Fibroblast of skin of right quadriceps (primary cell): Measurements from ENCODE around the gene CCT7.
"Not testable (repeated sequence)": the region's sequence is repeated elsewhere in the genome, so short reads cannot be mapped to it uniquely, and the experiment has no call there.

Experiments used
- DNase-seq: peaks from one replicate; pipeline ENCODE4 v3.0.0-alpha.2; 2013

CCT7 gene

DNA sequence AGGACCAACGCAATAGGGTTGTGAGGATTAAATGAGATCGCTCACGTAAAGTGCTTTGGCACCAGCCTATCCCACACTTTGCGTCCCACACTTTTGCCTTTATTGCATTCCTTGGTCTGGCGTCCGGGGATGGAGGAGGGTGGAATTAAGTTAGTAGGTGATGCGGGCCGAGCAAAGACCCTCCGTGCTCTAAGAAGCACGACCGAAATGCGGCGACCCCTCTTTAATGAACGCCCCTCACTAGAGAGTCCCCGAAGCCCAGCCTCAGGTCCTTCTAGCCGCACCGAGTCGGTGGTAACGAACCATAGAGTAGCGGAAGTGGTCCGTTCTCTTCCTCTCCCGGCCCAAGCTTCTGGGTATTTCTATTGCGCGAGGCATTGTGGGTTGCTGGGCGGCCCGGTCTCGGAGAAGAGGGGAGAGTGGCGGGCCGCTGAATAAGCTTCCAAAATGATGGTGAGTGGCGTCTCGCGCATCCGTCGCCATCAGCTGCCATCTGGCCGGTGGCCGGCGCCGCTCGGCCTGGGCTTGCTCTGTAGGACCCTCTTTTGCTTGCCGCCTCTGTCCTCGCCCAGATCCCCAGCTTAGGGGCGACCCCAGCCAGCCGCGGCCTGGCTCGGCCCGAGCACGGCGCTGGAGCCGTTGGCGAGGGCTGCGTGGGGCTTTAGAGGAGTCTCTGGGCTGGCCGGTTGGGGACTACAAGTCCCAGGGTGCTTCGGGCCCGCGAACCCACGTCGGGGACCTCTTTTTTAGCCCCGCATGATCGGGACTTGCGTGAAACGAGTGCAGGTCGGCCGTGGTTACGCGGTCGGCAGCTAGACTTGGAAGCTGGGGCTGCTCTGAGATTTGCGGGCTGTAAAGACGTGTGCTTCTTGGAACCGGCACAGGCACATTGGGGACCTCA, at the start of gene CCT7:
CCT7 (plus strand) TSS at position 377 of the 901 bp plus-strand sequence; CDS start at position 448, 71 bp downstream.
- peak; percentile 90 for DNase-seq

DNA sequence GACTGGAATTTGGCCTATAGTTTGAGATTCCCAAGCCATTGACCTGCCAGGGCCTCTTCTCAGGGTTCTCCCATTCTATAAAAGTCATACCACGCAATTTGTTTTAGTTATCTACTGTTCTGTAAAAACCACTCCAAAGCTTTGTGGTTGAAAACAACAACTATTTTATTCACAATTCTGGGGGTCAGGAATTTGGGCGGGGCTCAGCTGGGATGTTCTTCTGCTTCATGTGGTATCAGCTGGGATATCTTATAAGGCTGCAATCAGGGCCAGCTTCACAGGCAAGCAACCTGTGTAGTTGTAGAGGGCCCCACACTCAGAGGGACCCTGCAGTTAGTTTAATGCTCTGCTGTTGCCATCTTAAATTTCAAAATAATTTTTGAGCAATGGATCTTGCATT, 48.1 kb upstream of the CCT7 start:
- DNase-seq, result no peak

DNA sequence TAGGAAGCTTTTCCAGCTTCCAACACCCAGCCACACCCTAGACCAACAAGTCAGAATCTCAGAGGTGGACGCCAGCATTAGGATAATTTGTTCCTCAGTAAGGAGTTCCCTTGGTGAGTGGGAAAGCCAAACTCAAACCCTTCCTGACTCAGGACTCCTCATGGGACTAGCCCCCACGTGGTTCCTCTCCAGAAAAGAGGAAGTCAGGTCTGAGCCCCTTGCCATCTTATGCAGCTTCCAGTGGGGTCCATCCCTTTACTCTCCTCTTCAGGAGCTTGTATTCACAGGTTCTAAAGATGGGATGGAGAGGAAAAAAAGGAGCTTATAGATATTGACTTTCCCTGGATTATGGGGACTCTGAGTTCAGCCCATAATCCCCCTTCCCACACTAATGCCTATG, 46.6 kb upstream of the CCT7 start:
- DNase-seq, result no peak

DNA sequence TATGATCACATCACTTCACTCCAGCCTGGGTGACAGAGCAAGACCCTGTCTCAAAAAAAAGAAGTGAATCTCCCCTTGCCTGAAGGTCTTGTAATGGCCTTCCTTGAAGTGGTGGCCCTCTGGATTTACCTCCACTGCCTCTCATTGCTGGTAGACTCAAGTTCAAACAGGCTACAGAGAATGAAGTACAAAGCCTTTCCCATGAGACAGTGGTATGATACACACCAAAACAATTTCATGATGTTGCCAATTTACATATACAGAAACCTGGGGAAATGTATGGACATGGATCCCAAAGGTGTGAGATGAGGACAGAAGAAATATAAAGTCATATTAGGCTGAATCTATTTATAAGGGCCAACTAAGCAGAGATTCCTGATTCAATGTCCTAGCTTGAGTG, 36.5 kb upstream of the CCT7 start:
- DNase-seq, result no peak

DNA sequence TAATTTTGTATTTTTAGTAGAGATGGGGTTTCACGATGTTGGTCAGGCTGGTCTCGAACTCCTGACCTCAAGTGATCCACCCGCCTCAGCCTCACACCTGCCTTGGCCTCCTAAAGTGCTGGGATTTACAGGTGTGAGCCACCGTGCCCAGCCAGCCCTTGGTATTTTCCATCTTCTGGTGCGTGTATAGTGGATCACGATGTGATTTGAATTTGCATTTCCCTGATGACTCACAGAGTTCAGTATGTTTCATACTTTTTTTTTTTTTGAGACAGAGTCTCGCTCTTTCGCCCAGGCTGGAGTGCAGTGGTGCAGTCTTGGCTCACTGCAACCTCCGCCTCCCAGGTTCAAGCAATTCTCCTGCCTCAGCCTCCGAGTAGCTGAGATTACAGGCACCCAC, 33.8 kb upstream of the CCT7 start:
- not testable (repeated sequence) for DNase-seq

DNA sequence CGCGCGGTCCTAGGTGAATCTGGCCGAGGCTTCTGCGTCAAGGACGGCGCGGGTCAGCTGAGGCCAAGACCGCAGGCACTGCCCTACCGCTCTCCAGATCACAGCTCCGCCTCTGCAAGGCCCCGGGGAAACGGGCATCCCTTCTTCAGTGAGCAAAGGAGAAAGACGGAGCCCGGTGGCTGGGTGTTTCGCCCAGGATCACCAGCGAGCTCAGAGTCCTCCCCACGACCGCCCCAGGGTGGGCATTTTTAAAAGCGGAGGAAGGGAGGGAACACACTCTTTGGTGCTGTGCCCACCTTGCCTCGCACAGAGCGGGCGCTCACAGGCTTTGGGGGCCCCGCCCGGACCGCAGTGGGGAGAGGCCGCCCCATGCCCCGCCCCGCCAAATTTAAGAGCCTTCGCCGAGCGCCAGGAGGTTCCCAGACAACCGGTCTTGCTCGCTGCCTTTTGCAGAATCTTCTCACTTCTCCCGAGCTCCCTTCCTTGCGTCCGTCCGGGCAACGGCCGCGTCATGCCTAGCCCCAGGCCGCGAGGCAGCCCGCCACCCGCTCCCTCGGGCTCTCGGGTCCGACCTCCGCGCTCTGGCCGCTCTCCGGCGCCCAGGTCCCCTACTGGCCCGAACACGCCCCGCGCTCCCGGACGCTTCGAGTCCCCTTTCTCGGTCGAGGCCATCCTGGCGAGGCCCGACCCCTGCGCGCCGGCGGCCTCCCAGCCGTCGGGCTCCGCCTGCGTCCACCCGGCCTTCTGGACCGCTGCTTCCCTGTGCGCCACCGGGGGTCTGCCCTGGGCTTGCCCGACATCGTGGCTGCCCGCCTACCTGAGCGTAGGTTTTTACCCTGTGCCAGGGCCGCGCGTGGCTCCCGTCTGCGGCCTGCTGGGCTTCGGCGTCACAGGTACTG, 31.7 kb upstream of the CCT7 start, which contains the start of gene NOTO:
NOTO (plus strand) TSS at position 419 of the 899 bp plus-strand sequence; CDS start at position 512, 93 bp downstream.
- DNase-seq, result no peak

DNA sequence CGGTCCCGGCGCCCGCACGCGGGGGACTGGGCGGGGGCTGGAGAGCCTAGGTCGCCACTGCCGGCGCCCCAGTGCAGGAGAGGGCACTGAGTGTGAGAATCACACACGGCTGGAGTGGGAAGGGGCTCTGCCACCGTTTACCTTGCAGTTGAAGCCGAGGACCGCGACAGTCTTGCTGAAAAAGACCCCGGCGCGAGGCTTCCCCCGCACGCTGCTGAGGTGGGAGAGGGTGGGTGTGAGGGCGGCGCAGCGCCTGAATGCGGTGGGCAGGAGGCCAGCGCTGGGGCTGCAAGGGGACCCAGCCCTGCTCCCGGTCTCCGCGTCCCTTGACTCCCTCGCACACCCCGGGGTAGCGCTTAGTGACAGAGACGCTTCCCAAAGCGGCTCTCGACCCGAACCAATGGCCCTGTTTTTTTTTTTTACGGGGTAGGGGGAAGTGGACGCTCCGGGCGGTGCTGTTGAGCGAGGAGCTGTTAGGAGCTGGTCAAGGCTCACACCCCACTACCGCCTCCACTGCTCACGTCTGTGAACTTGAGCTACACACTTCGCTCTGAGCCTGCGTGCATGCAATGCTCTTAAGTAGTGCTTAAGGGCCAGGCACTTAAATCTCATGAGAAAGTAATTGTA, 30.9 kb upstream of the CCT7 start:
- no peak for DNase-seq

DNA sequence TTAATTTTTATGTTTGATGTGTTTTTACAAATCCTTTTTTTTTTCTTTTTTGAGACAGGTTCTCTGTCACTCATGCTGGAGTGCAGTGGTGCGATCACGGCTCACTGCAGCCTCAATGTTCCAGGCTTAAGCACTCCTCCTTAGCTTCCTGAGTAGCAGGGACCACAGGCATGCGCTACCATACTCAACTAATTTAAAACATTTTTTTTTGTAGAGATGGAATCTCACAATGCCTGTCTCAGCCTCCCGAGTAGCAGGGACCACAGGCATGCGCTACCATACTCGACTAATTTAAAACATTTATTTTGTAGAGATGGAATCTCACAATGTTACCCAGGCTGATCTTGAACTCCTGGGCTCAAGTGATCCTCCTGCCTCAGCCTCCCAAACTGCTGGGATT, 28.5 kb upstream of the CCT7 start:
- peak; percentile 62 for DNase-seq

DNA sequence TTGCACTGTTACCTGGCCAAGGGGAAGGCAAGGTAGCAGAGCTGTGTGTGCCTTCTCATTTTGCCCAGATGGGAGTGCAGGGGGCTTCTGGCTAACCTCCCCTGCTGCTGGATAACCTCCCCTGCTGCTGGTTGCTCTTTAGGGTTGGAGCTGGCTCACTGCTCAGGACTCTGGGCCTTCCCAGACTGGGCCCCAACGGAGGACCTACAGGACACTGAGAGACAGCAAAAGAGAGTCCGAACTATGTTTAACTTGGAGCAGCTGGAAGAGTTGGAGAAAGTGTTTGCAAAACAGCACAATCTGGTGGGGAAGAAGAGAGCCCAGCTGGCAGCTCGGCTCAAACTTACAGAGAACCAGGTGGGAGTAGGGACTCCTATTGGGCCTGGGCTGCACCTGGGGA, 25.9 kb upstream of the CCT7 start:
- DNase-seq, result no peak

DNA sequence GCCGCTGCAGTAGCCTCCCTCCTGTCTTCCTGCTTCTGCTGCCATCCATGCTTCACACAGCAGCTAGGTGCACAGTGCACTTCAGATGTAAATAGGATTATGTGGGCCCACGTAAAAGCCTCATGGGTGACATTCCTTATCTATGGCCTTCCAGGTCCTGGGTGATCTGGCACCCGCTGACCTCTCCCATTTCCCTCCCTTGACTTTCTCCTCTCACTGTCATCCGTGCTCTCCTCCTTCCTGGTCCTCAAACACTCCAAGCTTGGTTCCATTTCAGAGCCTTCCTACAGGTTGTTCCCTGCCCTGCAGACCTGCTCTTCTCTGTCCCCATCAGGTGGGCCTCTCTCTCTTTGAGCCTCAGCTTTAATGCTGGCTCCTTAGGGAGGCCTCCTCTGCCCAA, 24.1 kb upstream of the CCT7 start:
- DNase-seq, result no peak

DNA sequence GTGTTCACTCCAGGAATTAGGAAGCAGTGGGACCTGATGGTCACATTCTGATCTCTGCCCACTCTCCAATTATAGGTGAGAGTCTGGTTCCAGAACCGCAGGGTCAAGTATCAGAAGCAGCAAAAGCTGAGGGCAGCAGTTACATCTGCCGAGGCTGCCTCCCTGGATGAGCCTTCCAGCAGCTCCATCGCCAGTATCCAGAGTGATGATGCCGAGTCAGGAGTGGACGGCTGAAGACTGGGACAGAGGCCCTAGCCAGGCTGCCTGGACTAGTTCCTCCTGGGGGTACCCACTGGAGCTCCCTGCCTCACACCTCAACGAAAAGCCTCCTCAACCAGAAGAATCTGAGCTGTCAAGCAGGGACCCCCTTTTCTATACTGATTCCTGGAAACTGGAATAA, 23.4 kb upstream of the CCT7 start:
- no peak for DNase-seq

DNA sequence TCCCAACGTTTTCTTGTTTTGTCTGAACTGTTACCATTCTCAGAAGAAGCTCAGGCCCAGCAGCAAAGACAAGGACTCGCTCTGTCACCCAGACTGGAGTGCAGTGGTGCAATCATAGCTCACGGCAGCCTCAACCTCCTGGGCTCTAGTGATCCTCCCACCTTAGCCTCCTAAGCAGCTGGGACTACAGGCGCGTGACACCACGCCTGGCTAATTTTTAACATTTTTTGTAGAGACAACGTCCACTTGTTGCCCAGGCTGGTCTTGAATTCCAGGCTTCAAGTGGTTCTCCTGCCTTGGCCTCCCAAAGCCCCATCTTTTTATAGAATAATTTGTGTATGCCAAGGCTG, 22.0 kb upstream of the CCT7 start:
- no peak for DNase-seq

DNA sequence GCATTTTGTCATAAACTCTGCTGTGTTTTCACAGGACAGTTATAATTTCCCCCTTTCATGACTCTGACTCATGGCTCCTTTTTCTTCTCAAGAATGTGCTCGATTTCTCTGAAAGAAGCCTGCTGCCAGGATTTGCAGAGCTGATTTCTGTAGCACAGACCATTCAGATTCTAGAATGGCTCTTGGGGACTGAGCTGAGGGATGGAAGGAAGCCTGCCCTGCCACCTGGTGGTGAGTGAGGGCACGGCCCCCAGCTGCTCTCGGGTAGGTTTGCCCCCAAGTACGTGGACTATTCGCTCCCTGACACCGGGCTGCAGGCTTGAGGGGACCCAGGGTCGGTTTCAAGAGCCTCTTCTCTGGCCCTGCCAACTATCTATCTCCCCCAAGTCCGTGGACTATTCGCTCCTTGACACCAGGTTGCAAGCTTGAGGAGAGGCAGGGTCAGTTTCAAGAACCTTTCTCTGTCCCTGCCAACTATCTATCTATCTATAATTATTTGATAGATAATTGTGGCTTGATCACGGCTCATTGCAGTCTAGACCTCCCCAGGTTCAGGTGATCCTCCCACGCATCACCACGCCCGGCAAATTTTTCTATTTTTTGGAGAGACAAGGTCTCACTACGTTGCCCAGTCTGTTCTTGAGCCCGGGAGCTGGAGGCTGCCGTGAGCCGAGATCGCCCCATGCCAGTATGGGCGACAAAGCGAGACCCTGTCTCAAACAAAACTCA, 21.5 kb upstream of the CCT7 start:
- DNase-seq, result peak; percentile 80

DNA sequence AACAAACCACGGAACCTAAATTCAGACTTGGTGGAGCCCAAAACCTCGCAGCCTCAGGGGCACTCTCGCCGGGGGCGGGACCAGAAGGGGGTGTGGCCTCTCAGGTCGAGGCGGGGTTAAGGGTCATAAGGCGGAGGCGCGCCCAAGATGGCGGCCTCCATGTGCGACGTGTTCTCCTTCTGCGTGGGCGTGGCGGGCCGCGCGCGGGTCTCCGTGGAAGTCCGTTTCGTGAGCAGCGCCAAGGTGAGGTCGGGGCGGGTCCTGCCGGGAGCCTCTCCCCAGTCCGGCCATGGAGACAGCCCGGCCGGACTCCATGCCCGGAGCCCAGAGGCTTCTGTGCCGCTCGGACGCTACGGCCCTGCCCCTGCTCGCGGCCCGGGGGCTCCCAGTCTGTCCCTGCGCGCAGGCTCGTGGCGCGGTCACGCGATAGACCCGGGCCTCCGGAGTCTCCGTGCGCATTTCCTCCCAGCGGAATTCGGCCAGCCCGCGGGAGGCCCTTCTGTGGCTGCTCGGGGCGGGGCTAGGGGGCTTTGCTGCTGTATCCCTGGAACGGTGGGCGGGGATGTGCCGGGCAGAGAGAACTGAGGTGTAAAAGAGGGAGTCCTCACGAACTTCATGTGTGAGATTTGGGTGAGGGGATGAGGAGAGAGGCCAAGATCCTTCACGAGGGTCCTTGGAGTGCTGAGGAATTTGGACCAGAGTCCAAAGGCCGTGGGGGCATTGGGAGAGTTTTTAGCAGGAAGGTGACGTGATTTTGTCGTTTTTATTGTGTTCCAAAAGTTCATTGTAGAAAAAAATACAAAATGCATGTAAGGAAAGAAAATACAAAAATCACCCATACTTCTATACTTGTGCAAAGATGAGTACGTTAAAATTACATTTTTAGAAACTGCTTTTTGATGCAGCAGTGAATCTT, 19.7 kb upstream of the CCT7 start, which contains the start of gene SMYD5:
SMYD5 (plus strand) TSS at position 126 of the 916 bp plus-strand sequence; CDS start at position 148, 22 bp downstream.
- peak; percentile 76 for DNase-seq

DNA sequence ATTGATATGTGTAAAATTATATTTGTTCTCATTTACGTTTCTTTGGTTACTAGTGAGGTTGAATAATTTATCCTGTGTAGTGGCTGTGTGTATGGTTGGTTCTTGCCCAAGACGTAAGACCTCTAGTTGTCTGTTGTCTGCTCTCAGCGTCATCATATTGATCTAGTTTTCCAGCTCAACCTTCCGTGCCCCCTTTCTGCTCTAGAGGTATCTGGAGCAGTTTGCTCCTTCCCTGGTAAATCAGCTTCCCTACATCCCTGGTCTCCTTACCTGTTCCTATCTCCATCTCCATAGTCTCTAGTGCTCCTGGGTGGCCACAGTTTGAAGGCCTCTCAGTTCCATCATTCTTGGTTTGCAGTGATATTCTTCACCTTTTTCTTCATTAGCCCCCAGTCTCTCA, 18.9 kb upstream of the CCT7 start:
- no peak for DNase-seq

DNA sequence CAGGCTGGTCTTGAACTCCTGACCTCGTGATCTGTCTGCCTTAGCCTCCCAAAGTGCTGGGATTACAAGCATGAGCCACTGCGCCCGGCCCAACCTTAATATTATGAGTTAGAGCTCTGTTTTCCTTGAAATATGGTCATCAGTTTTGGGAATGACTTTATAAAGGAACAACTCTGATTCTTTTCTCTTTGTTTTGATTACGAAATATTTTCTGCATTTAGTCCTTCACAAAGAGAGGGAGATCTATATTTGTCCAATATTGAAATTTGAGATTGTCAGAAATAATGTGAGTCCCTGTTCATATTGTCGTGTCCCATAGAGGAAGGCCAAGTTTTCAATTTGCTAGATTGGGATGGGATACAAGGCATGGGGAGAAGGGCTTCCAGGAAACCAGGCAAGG, 16.9 kb upstream of the CCT7 start:
- DNase-seq, result no peak

DNA sequence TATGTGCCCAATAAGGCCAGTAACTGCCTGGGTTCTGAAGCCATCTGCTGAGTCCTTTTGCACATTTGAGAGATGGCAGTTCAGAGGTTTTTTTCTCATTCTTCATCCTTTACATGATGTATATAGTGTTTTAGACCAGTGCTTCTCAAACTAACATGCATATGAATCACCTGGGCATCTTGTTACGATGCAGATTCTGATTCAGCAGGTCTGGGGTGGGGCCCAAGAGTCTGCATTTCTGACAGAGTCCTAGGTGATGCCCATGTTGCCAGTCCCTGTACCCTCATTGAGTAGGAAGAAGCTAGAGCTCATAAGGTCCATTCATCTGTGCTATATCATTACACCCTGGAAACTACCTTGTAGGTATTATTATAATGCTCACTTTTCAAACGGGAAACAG, 16.3 kb upstream of the CCT7 start:
- DNase-seq, result no peak

DNA sequence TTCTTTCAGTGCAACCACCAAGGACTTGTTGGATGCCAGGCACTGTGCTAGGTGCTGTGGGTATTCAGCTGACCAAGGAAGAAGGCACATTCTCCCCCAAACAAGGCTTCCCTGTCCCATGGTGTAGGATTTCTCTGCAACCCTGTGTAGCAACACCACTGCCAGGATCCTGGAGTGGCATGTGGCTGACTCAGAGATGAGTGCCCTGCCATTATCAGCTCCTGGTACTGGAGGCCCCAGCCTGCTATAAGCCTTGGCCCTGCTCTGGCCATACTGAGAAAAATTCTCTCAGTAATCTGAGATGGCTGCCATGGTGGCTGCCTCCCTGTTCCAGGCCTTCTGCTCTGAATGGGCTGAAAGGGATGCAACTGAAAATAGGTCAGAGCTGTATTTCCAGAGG, 15.8 kb upstream of the CCT7 start:
- no peak for DNase-seq

DNA sequence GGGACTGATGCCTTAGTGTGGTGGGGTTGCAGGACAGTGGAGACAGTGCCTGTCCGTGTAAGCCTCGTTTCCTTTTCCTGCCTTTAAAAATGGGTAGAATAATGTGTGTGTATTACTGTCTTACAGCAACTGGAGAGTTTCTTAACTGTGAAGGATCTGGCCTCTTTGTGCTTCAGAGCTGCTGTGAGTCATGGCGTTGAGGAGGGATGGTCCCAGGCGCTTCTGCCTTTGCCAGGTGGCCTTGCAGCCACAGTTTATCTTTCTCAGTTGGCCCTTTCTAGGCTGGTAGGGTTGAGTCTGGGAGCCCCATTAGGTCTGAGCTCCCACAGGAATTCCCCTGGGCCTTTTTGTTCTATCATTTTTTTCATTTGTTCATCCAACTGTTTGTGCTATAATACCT, 10.3 kb upstream of the CCT7 start:
- DNase-seq, result no peak

DNA sequence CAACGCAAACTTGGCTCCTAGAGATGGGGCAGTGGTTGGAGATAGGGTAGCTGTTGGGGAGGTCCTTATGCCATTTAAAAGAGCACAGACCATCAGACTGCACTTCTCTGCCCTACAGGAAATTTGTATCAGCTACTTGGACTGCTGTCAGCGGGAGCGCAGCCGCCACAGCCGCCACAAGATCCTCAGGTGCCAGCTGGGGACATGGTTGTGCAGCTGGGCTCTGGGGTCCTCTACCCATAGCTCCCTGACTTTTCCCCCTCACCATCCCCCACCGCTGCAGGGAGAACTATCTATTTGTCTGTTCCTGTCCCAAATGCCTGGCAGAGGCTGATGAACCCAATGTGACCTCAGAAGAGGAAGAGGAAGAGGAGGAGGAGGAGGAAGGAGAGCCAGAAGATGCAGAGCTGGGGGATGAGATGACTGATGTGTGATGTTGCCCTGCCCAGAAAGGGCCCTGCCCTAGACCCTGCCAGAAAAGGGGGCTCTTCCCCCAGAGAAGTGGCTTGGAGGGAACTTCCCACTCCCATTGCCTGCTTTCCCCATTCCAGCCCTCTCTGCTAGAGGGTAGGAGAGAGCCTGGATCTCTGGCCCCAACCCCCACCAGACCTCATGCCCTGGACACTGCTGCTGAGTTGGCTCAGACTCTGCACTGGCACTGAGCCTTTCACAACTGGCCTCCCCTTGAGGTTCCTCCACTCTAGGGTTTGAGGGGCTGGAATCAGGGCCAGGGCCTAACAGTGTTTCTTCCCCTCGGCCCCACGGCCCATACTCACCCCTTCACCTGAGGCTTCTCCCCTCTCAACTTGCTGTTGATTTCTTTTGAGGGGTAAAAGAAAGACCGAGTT, 8.4 kb upstream of the CCT7 start:
- no peak for DNase-seq
